Esophagus muscularis mucosa (tissue), 3 donors: ENCODE data around the gene GNPTG.

Experiments
- POLR2AphosphoS5 ChIP-seq, 2 donors: sonication (generic); formaldehyde crosslinking; IDR thresholded peaks; one replicate each; pipeline ENCODE4 v1.6.1; 2017; ENCODE audit warnings: antibody characterized with exemption in 2 of 2
- TF ChIP-seq, protein P1 (sequence below), 3 experiments: fragments of 200-600 bp in 2 of 3; fragments of 450-650 bp in 1 of 3; sonication (generic) in 2 of 3; IDR thresholded peaks; one replicate each; pipeline ENCODE4 v1.5.1; 2017 to 2019; ENCODE audit warnings: antibody characterized with exemption in 3 of 3, mild to moderate bottlenecking in 2 of 3, moderate library complexity in 1 of 3

DNA sequence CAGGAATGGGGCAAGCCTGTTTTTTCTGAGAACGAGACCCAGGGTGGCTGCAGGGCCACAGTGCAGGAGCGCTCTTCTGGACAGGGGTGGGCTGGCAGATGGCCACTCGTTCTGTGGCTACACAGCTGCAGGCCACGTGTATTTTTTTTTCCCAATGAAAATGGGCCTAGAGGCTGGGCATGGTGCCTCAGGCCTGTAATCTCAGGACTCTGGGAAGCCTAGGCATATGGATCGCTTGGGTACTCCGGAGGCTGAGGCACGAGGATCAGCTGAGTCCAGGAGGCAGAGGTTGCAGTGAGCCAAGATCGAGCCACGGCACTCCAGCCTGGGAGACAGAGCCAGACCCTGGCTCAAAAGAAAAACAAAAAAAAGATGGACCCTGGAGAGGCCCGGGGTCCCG, 56.0 kb downstream of the GNPTG start:
- TF ChIP-seq, protein P1, sequence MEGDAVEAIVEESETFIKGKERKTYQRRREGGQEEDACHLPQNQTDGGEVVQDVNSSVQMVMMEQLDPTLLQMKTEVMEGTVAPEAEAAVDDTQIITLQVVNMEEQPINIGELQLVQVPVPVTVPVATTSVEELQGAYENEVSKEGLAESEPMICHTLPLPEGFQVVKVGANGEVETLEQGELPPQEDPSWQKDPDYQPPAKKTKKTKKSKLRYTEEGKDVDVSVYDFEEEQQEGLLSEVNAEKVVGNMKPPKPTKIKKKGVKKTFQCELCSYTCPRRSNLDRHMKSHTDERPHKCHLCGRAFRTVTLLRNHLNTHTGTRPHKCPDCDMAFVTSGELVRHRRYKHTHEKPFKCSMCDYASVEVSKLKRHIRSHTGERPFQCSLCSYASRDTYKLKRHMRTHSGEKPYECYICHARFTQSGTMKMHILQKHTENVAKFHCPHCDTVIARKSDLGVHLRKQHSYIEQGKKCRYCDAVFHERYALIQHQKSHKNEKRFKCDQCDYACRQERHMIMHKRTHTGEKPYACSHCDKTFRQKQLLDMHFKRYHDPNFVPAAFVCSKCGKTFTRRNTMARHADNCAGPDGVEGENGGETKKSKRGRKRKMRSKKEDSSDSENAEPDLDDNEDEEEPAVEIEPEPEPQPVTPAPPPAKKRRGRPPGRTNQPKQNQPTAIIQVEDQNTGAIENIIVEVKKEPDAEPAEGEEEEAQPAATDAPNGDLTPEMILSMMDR (IDR thresholded peaks at IDR 0.05) = no peak
- no peak for TF ChIP-seq POLR2AphosphoS5 (IDR thresholded peaks at IDR 0.05)
